Liver (tissue), 9 donors: Measurements from ENCODE around the gene XG. TPM values are rescaled to one million over a fixed set of nuclear protein-coding genes. Genes with fewer than 3 reads are reported as not detected.
A peak's percentile ranks its signal among the peaks of the same experiment; 100 is the strongest.

Experiments used
- DNase-seq: peaks from one replicate; pipeline ENCODE4 v3.0.0-alpha.2; 2017; ENCODE audit warnings: low spot score
- H3K27ac ChIP-seq, 2 donors: one replicate each; pipeline ENCODE4 v1.7.0; 2013; ENCODE audit warnings: inconsistent platforms in 2 of 2, low read length in 2 of 2, control low read depth in 1 of 2, low read depth in 1 of 2, mild to moderate bottlenecking in 1 of 2
- H3K27me3 ChIP-seq, 4 donors: one replicate each; pipeline versions ENCODE4 v1.6.1 to v1.7.0; 2013; ENCODE audit warnings: low read length in 3 of 4, inconsistent platforms in 1 of 4, mild to moderate bottlenecking in 1 of 4, moderate library complexity in 1 of 4; ENCODE audit not compliant: control insufficient read depth in 4 of 4, insufficient read depth in 4 of 4
- H3K36me3 ChIP-seq, 4 donors: one replicate each; pipeline versions ENCODE4 v1.6.1 to v1.7.0; 2013; ENCODE audit warnings: low read length in 3 of 4, mild to moderate bottlenecking in 3 of 4, low read depth in 1 of 4, moderate library complexity in 1 of 4; ENCODE audit not compliant: control insufficient read depth in 4 of 4, insufficient read depth in 3 of 4
- H3K4me1 ChIP-seq, 4 donors: one replicate each; pipeline versions ENCODE4 v1.6.1 to v1.7.0; 2013; ENCODE audit warnings: low read length in 3 of 4, mild to moderate bottlenecking in 3 of 4, moderate library complexity in 1 of 4; ENCODE audit not compliant: control insufficient read depth in 4 of 4, insufficient read depth in 4 of 4
- H3K4me3 ChIP-seq, 3 donors: one replicate each; pipeline versions ENCODE4 v1.6.1 to v1.7.0; 2013; ENCODE audit warnings: low read length in 3 of 3, control low read depth in 1 of 3, low read depth in 1 of 3, mild to moderate bottlenecking in 1 of 3
- H3K9ac ChIP-seq, 2 donors: one replicate each; pipeline ENCODE4 v1.7.0; 2013; ENCODE audit warnings: low read length in 2 of 2, mild to moderate bottlenecking in 2 of 2, moderate library complexity in 2 of 2, control low read depth in 1 of 2, low read depth in 1 of 2
- H3K9me3 ChIP-seq, 4 donors: one replicate each; pipeline versions ENCODE4 v1.6.1 to v1.7.0; 2013; ENCODE audit warnings: low read length in 3 of 4; ENCODE audit not compliant: control insufficient read depth in 4 of 4
- EGR1 ChIP-seq, 2 donors: IDR thresholded peaks; 2 replicates each; pipeline ENCODE4 v1.6.1; 2016 to 2018; ENCODE audit warnings: antibody characterized with exemption in 2 of 2, low read depth in 2 of 2
- HNF4A ChIP-seq, 2 donors: conservative IDR thresholded peaks; 2 replicates each; pipeline ENCODE4 v1.6.1; 2016; ENCODE audit warnings: antibody characterized with exemption in 2 of 2, mild to moderate bottlenecking in 2 of 2
- HNF4G ChIP-seq: IDR thresholded peaks from 2 replicates; pipeline ENCODE4 v1.6.1; 2016; ENCODE audit warnings: antibody characterized with exemption
- JUND ChIP-seq, 2 donors: IDR thresholded peaks; 2 replicates each; pipeline ENCODE4 v1.6.1; 2016; ENCODE audit warnings: antibody characterized with exemption in 2 of 2
- RAD21 ChIP-seq, 2 donors: IDR thresholded peaks; 2 replicates each; pipeline ENCODE4 v1.6.1; 2016; ENCODE audit warnings: antibody characterized with exemption in 2 of 2, mild to moderate bottlenecking in 2 of 2
- RXRA ChIP-seq, 2 donors: IDR thresholded peaks; 2 replicates each; pipeline ENCODE4 v1.6.1; 2017 to 2018; ENCODE audit warnings: antibody characterized with exemption in 2 of 2, mild to moderate bottlenecking in 1 of 2
- SP1 ChIP-seq: IDR thresholded peaks from 2 replicates; pipeline ENCODE4 v1.6.1; 2018; ENCODE audit warnings: antibody characterized with exemption, mild to moderate bottlenecking
- TAF1 ChIP-seq: conservative IDR thresholded peaks from 2 replicates; pipeline ENCODE4 v1.6.1; 2016; ENCODE audit warnings: antibody characterized with exemption, mild to moderate bottlenecking
- YY1 ChIP-seq: IDR thresholded peaks from 2 replicates; pipeline ENCODE4 v1.6.1; 2016; ENCODE audit warnings: antibody characterized with exemption, mild to moderate bottlenecking
- WGBS: extraction: QIAGEN DNeasy Blood & Tissue Kit; methylation state at CpG from one replicate; pipeline ENCODE4 v1.1.7; 2013; 5-methylcytosine and 5-hydroxymethylcytosine counted together
- polyA plus RNA-seq, 2 donors: library from polyadenylated mRNA; stranded (reverse) in 1 of 2; unstranded in 1 of 2; fragments of 200-250 nt in 1 of 2; fragments of >200 nt in 1 of 2; fragmentation: Nextera tagmentation in 1 of 2; extraction: Ambion mirVana in 1 of 2; gene quantifications; one replicate each; pipeline versions ENCODE4 v1.2.1 to v1.2.3, GENCODE V29; 2013 to 2015
- total RNA-seq, 2 donors: library from RNA; depleted of rRNA; stranded (reverse); fragments of >200 nt; gene quantifications; one replicate each; pipeline ENCODE4 v1.2.3, GENCODE V29; 2014
- TF ChIP-seq, protein P1 (sequence below): fragments of 150-350 bp; IDR thresholded peaks from 2 replicates; pipeline ENCODE4 v1.5.1; 2017; ENCODE audit warnings: improper control_type of control experiment, low read depth, low read length; ENCODE audit not compliant: missing input control
- TF ChIP-seq, protein P2 (sequence below): IDR thresholded peaks from 2 replicates; pipeline ENCODE4 v1.6.1; 2016; ENCODE audit warnings: antibody characterized with exemption, mild to moderate bottlenecking
- TF ChIP-seq, protein P3 (sequence below): IDR thresholded peaks from 2 replicates; pipeline ENCODE4 v1.6.1; 2016; ENCODE audit warnings: antibody characterized with exemption
- donor health status: healthy.
- donor health status: healthy.
- donor health status: healthy.
- donor health status: healthy.
- donor health status: healthy.

XG gene
- total and polyA plus RNA-seq, 4 donors = 0.02 to 0.93 (median 0.74) TPM; not detected in 1

DNA sequence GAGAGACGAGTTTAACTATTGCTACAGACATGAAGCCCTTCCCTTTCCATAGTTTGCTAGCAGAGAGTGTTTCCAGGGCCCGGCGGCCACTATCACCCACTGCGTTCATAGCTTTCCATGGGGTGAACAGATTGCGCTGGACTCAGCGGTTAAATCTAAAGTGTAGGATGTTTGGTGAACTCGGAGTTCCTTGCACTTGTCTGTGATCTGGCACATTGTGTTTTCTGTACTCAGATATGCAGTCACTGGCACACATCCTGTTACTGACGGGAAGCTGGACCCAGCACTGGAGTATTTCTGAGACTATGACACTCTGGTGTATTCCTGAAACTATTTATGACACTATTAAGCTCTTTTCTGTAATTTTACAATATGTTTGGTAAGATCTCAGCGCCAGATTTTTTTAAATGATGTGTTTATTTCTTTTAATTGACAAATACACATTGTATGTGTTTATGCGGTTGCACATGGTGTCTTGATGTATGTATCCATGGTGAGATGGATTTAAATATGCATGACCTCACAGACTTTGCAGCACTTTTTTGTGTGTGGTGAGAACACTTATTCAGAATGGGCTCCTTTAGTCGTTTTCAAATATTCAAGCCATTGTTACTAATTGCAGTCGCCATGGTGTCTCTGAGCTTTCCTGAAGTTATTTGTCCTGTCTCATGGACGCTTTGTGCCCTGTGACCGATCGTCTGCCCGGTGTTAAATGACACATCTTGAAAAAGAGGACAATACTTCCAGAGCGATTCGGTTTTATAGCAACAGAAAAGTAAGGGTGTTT lies 46.6 kb upstream of the XG start (continued):
- TF ChIP-seq, protein P1, sequence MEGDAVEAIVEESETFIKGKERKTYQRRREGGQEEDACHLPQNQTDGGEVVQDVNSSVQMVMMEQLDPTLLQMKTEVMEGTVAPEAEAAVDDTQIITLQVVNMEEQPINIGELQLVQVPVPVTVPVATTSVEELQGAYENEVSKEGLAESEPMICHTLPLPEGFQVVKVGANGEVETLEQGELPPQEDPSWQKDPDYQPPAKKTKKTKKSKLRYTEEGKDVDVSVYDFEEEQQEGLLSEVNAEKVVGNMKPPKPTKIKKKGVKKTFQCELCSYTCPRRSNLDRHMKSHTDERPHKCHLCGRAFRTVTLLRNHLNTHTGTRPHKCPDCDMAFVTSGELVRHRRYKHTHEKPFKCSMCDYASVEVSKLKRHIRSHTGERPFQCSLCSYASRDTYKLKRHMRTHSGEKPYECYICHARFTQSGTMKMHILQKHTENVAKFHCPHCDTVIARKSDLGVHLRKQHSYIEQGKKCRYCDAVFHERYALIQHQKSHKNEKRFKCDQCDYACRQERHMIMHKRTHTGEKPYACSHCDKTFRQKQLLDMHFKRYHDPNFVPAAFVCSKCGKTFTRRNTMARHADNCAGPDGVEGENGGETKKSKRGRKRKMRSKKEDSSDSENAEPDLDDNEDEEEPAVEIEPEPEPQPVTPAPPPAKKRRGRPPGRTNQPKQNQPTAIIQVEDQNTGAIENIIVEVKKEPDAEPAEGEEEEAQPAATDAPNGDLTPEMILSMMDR = no peak
- TF ChIP-seq TAF1 (no peak), HNF4A (conservative IDR thresholded peaks at IDR 0.05) (no peak), RAD21 (IDR thresholded peaks at IDR 0.05) (no peak)

DNA sequence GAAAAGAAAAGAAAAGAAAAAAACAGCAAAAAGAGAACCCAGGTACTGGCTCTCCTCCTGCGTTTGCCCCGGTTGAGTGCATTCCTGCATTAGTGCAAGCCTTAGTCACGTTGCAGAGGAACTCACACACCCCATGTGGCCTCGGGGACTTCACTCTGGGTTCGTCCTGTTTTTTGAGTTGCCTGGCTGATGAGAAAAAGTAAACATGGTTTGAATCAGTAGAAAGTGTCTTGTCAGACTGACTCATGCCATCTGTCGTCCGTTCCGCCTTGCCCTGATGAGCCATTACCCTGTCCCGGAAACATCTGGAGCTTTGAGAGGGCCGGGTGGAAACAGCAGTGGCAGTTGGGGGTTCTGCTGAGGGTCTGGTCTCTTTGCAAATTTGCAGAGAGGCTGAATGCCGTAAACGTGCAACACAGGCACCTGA lies 44.5 kb upstream of the XG start:
- Histone ChIP-seq H3K4me3 (no peak overlapping the region), H3K9ac (no peak overlapping the region), H3K27ac (peak overlapping the region; percentile 46 to 49), H3K27me3 (no peaks in the 10 kb centered on the region), H3K36me3 (no peaks in the 10 kb centered on the region), H3K4me1 (peaks cover 1 to 12% (median 7%) of the 10 kb centered on the region in 4 donors), H3K9me3 (no peaks in the 10 kb centered on the region)
- TF ChIP-seq RXRA (IDR thresholded peaks at IDR 0.05) (peak in 1 of 2 donors; percentile 54), YY1 (no peak), RAD21 (IDR thresholded peaks at IDR 0.05) (peak in 1 of 2 donors; percentile 19), HNF4G (no peak), SP1 (peak; percentile 32), EGR1 (IDR thresholded peaks at IDR 0.05; ENCODE audit: low read depth in 2 of 2) (no peak), HNF4A (conservative IDR thresholded peaks at IDR 0.05) (peak in 1 of 2 donors; percentile 14), JUND (IDR thresholded peaks at IDR 0.05) (peak in 1 of 2 donors; percentile 16)
- TF ChIP-seq, protein P2, sequence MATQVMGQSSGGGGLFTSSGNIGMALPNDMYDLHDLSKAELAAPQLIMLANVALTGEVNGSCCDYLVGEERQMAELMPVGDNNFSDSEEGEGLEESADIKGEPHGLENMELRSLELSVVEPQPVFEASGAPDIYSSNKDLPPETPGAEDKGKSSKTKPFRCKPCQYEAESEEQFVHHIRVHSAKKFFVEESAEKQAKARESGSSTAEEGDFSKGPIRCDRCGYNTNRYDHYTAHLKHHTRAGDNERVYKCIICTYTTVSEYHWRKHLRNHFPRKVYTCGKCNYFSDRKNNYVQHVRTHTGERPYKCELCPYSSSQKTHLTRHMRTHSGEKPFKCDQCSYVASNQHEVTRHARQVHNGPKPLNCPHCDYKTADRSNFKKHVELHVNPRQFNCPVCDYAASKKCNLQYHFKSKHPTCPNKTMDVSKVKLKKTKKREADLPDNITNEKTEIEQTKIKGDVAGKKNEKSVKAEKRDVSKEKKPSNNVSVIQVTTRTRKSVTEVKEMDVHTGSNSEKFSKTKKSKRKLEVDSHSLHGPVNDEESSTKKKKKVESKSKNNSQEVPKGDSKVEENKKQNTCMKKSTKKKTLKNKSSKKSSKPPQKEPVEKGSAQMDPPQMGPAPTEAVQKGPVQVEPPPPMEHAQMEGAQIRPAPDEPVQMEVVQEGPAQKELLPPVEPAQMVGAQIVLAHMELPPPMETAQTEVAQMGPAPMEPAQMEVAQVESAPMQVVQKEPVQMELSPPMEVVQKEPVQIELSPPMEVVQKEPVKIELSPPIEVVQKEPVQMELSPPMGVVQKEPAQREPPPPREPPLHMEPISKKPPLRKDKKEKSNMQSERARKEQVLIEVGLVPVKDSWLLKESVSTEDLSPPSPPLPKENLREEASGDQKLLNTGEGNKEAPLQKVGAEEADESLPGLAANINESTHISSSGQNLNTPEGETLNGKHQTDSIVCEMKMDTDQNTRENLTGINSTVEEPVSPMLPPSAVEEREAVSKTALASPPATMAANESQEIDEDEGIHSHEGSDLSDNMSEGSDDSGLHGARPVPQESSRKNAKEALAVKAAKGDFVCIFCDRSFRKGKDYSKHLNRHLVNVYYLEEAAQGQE = no peak
- TF ChIP-seq, protein P3, sequence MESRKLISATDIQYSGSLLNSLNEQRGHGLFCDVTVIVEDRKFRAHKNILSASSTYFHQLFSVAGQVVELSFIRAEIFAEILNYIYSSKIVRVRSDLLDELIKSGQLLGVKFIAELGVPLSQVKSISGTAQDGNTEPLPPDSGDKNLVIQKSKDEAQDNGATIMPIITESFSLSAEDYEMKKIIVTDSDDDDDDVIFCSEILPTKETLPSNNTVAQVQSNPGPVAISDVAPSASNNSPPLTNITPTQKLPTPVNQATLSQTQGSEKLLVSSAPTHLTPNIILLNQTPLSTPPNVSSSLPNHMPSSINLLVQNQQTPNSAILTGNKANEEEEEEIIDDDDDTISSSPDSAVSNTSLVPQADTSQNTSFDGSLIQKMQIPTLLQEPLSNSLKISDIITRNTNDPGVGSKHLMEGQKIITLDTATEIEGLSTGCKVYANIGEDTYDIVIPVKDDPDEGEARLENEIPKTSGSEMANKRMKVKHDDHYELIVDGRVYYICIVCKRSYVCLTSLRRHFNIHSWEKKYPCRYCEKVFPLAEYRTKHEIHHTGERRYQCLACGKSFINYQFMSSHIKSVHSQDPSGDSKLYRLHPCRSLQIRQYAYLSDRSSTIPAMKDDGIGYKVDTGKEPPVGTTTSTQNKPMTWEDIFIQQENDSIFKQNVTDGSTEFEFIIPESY = no peak
- 46% methylated on average over 12 of the region's 12 CpGs for WGBS
- no peak for DNase-seq
